HL-60 (cell line): ENCODE data around the gene MYADML2.

Source experiments
- POLR2AphosphoS5 ChIP-seq: IDR thresholded peaks from 2 replicates; pipeline ENCODE4 v1.6.1; 2012; ENCODE audit warnings: low read depth
- TF ChIP-seq, protein P1 (sequence below): IDR thresholded peaks from one replicate; pipeline ENCODE4 v1.5.1; 2011; ENCODE audit warnings: low read length, control low read depth, inconsistent platforms; ENCODE audit not compliant: insufficient read depth

DNA sequence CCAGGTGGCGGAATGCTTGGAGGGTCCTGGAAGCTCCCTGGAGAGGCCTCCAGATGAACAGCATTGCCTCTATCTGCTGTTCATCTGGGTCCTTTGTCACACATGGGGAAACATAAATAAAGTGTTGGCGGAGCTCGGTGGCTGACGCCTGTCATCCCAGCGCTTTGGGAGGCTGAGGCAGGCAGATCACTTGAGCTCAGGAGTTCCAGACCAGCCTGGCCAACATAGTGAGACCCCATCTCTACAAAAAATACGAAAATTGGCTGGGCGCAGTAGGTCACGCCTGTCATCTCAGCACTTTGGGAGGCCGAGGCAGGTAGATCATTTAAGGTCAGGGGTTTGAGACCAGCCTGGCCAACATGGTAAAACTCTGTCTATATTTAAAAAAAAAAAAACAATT is 2.2 kb downstream of the MYADML2 start:
- TF ChIP-seq, protein P1, sequence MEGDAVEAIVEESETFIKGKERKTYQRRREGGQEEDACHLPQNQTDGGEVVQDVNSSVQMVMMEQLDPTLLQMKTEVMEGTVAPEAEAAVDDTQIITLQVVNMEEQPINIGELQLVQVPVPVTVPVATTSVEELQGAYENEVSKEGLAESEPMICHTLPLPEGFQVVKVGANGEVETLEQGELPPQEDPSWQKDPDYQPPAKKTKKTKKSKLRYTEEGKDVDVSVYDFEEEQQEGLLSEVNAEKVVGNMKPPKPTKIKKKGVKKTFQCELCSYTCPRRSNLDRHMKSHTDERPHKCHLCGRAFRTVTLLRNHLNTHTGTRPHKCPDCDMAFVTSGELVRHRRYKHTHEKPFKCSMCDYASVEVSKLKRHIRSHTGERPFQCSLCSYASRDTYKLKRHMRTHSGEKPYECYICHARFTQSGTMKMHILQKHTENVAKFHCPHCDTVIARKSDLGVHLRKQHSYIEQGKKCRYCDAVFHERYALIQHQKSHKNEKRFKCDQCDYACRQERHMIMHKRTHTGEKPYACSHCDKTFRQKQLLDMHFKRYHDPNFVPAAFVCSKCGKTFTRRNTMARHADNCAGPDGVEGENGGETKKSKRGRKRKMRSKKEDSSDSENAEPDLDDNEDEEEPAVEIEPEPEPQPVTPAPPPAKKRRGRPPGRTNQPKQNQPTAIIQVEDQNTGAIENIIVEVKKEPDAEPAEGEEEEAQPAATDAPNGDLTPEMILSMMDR: no peak
- TF ChIP-seq POLR2AphosphoS5: no peak
